Endothelial cell of umbilical vein (primary cell): ENCODE data around the gene BTNL9. TPM values are rescaled to one million over a fixed set of nuclear protein-coding genes. Genes with fewer than 3 reads are reported as not detected.

ENCODE experiments used
- BruUV-seq: library from RNA; stranded (reverse); fragments of 400-500 nt; replicated peaks from 2 replicates; lab custom pipeline; 2021; lab: Mats Ljungman, UMichigan
- CTCF ChIA-PET: fragments of 300-600, 350-600 bp; sonication (Branson Sonifier 250); formaldehyde crosslinking; loops from one replicate; lab custom pipeline; 2021; ENCODE audit warnings: antibody characterized with exemption, inconsistent platforms; lab: Charles Lee
- POLR2A ChIA-PET: fragments of 300-600, 350-600 bp; sonication (Branson Sonifier 250); formaldehyde crosslinking; loops from one replicate; lab custom pipeline; 2021; ENCODE audit warnings: antibody characterized with exemption, inconsistent platforms; lab: Charles Lee
- DNase-seq: peaks from one replicate; pipeline ENCODE4 v3.0.0-alpha.2; 2011; ENCODE audit warnings: low read depth, low spot score
- FAIRE-seq: peaks from 2 replicates; lab custom pipeline; 2011; peaks lifted over from hg19 to GRCh38; lab: Jason Lieb, UNC
- H2AFZ ChIP-seq: 2 replicates; pipeline ENCODE4 v1.6.0; 2012; ENCODE audit warnings: low read depth, low read length, control low read depth, inconsistent platforms
- H3K27ac ChIP-seq: 2 replicates; pipeline ENCODE4 v1.5.1; 2011; ENCODE audit warnings: low read depth, mild to moderate bottlenecking, control low read depth, low read length, moderate library complexity; ENCODE audit not compliant: insufficient read depth
- H3K27me3 ChIP-seq, 2 experiments: 2 replicates each; pipeline versions ENCODE4 v1.6.0 to v1.6.1; 2011; ENCODE audit warnings: low read length in 2 of 2, mixed read lengths in 1 of 2; ENCODE audit not compliant: control insufficient read depth in 2 of 2, insufficient read depth in 2 of 2
- H3K36me3 ChIP-seq, 2 experiments: 2 replicates in 1 of 2; 3 replicates in 1 of 2; pipeline ENCODE4 v1.5.1; 2011; ENCODE audit warnings: low read length in 2 of 2, mild to moderate bottlenecking in 1 of 2, moderate library complexity in 1 of 2; ENCODE audit not compliant: control insufficient read depth in 2 of 2, insufficient read depth in 2 of 2; ENCODE audit errors: extremely low read depth in 1 of 2
- H3K4me1 ChIP-seq: 3 replicates; pipeline ENCODE4 v1.5.1; 2011; ENCODE audit warnings: mild to moderate bottlenecking, low read length; ENCODE audit not compliant: control insufficient read depth, insufficient read depth; ENCODE audit errors: extremely low read depth
- H3K4me2 ChIP-seq: 2 replicates; pipeline ENCODE4 v1.6.1; 2011; ENCODE audit warnings: low read length, control low read depth, mixed read lengths; ENCODE audit not compliant: insufficient read depth
- H3K4me3 ChIP-seq, 3 experiments: fragments of 200-600 bp in 1 of 3; sonication (generic), shearing (Covaris generic) in 1 of 3; replicated peaks in 1 of 3; 2 replicates each; pipeline ENCODE4 v1.5.1; 2011 to 2016; ENCODE audit warnings: control low read depth in 3 of 3, low read length in 3 of 3, mild to moderate bottlenecking in 2 of 3, inconsistent platforms in 1 of 3, low read depth in 1 of 3, moderate library complexity in 1 of 3; ENCODE audit not compliant: insufficient read depth in 1 of 3
- H3K79me2 ChIP-seq: 2 replicates; pipeline ENCODE4 v1.6.0; 2012; ENCODE audit warnings: low read length, inconsistent platforms; ENCODE audit not compliant: control insufficient read depth, insufficient read depth
- H3K9ac ChIP-seq: replicated peaks from 2 replicates; pipeline ENCODE3; 2011; ENCODE audit warnings: low read length, control low read depth; ENCODE audit not compliant: insufficient read depth; ENCODE audit errors: extremely low read depth
- H3K9me1 ChIP-seq: replicated peaks from 3 replicates; pipeline ENCODE4 v1.6.0; 2011; ENCODE audit warnings: mild to moderate bottlenecking, low read length; ENCODE audit not compliant: control insufficient read depth, insufficient read depth; ENCODE audit errors: extremely low read depth
- H3K9me3 ChIP-seq: replicated peaks from 2 replicates; pipeline ENCODE4 v1.5.1; 2012; ENCODE audit warnings: low read length, inconsistent platforms; ENCODE audit not compliant: control insufficient read depth, insufficient read depth
- H4K20me1 ChIP-seq: replicated peaks from 2 replicates; pipeline ENCODE3; 2011; ENCODE audit warnings: mild to moderate bottlenecking, low read length; ENCODE audit not compliant: control insufficient read depth, insufficient read depth; ENCODE audit errors: extremely low read depth
- EZH2 ChIP-seq: IDR thresholded peaks from 2 replicates; pipeline ENCODE4 v1.6.1; 2012; ENCODE audit warnings: borderline replicate concordance, low read depth, mild to moderate bottlenecking, moderate library complexity, low read length, inconsistent platforms; ENCODE audit not compliant: severe bottlenecking
- FOS ChIP-seq: IDR thresholded peaks from 2 replicates; pipeline ENCODE4 v1.6.1; 2011; ENCODE audit warnings: mild to moderate bottlenecking, low read length, moderate library complexity, borderline replicate concordance; ENCODE audit not compliant: insufficient read depth
- GATA2 ChIP-seq: IDR thresholded peaks from 2 replicates; pipeline ENCODE4 v1.7.0; 2011; ENCODE audit warnings: low read depth, mild to moderate bottlenecking, moderate library complexity, mixed read lengths, low read length; ENCODE audit not compliant: insufficient read length, insufficient read depth
- JUN ChIP-seq: IDR thresholded peaks from 2 replicates; pipeline ENCODE4 v1.6.1; 2011; ENCODE audit warnings: borderline replicate concordance, low read depth; ENCODE audit not compliant: insufficient read length, insufficient read depth
- MYC ChIP-seq: IDR thresholded peaks from one replicate; pipeline ENCODE4 v1.6.1; 2011; ENCODE audit warnings: mild to moderate bottlenecking, low read depth, low read length
- POLR2A ChIP-seq: IDR thresholded peaks from 2 replicates; pipeline ENCODE4 v1.6.1; 2012; ENCODE audit warnings: low read depth, mild to moderate bottlenecking, control low read depth, low read length
- POLR2AphosphoS5 ChIP-seq: IDR thresholded peaks from 2 replicates; pipeline ENCODE4 v1.6.1; 2012; ENCODE audit warnings: low read depth, mild to moderate bottlenecking, control low read depth, low read length, moderate library complexity; ENCODE audit not compliant: insufficient read depth
- dilution Hi-C: fragments of 300-500 bp; cut with MboI; formaldehyde crosslinking; loops from one replicate; pipeline ENCODE4 v1.15.0; 2019; ENCODE audit warnings: low sequenced_read_pairs; ENCODE audit not compliant: extremely low pct_ligation_motif_present
- intact Hi-C: fragments of 100-400 bp; cut with micrococcal nuclease; formaldehyde crosslinking; loops from one replicate; pipeline ENCODE4 v1.10.0; 2022
- polyA plus RNA-seq, 4 experiments: library from polyadenylated mRNA; depleted of rRNA in 3 of 4; stranded (reverse) in 3 of 4; unstranded in 1 of 4; fragments of >200 nt; gene quantifications; 2 replicates each; pipeline versions ENCODE4 v1.2.1 to v1.2.3, GENCODE V29; 2011 to 2012; ENCODE audit warnings: missing spikeins in 1 of 4
- total RNA-seq: library from RNA; stranded (reverse); gene quantifications from 2 replicates; pipeline ENCODE4 v1.2.3, GENCODE V29; 2021
- TF ChIP-seq, protein P1 (sequence below): IDR thresholded peaks from 2 replicates; pipeline ENCODE4 v1.6.1; 2011; ENCODE audit not compliant: insufficient read depth, insufficient read length
- TF ChIP-seq, protein P2 (sequence below), 2 donors: IDR thresholded peaks; 1 replicate in 1 of 2; 2 replicates in 1 of 2; pipeline ENCODE4 v1.5.1; 2011; ENCODE audit warnings: low read length in 2 of 2, mild to moderate bottlenecking in 2 of 2, moderate library complexity in 2 of 2, control low read depth in 1 of 2, inconsistent platforms in 1 of 2, low read depth in 1 of 2; ENCODE audit not compliant: insufficient read depth in 1 of 2; ENCODE audit errors: extremely low read depth in 1 of 2

BTNL9 gene
- total and polyA plus RNA-seq, 2 donors (not counting 3 experiments of a cell fraction or from before 2014, with no cell fraction given) = 0.13 to 0.33 TPM

DNA sequence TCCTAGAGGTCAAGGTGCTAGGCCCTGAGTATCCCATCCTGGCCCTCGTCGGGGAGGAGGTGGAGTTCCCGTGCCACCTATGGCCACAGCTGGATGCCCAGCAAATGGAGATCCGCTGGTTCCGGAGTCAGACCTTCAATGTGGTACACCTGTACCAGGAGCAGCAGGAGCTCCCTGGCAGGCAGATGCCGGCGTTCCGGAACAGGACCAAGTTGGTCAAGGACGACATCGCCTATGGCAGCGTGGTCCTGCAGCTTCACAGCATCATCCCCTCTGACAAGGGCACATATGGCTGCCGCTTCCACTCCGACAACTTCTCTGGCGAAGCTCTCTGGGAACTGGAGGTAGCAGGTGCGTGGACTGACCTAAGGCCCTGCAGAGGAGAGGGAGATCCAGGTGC lies 7.9 kb downstream of the BTNL9 start:
- Histone ChIP-seq H3K79me2 (no peaks in the 10 kb centered on the region), H2AFZ (no peak overlapping the region), H3K4me1 (no peaks in the 10 kb centered on the region), H3K9me3 (no peaks in the 10 kb centered on the region), H3K27ac (no peak overlapping the region), H4K20me1 (no peaks in the 10 kb centered on the region), H3K9ac (no peak overlapping the region), H3K9me1 (no peaks in the 10 kb centered on the region), H3K4me3 (no peak overlapping the region), H3K36me3 (no peaks in the 10 kb centered on the region), H3K27me3 (peaks cover 5 to 14% of the 10 kb centered on the region in 2 experiments), H3K4me2 (no peak overlapping the region)
- TF ChIP-seq JUN (no peak), MYC (no peak), EZH2 (no peak), POLR2A (no peak), FOS (no peak), POLR2AphosphoS5 (no peak), GATA2 (no peak)
- TF ChIP-seq, protein P1, sequence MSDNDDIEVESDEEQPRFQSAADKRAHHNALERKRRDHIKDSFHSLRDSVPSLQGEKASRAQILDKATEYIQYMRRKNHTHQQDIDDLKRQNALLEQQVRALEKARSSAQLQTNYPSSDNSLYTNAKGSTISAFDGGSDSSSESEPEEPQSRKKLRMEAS = no peak
- TF ChIP-seq, protein P2, sequence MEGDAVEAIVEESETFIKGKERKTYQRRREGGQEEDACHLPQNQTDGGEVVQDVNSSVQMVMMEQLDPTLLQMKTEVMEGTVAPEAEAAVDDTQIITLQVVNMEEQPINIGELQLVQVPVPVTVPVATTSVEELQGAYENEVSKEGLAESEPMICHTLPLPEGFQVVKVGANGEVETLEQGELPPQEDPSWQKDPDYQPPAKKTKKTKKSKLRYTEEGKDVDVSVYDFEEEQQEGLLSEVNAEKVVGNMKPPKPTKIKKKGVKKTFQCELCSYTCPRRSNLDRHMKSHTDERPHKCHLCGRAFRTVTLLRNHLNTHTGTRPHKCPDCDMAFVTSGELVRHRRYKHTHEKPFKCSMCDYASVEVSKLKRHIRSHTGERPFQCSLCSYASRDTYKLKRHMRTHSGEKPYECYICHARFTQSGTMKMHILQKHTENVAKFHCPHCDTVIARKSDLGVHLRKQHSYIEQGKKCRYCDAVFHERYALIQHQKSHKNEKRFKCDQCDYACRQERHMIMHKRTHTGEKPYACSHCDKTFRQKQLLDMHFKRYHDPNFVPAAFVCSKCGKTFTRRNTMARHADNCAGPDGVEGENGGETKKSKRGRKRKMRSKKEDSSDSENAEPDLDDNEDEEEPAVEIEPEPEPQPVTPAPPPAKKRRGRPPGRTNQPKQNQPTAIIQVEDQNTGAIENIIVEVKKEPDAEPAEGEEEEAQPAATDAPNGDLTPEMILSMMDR (IDR thresholded peaks at IDR 0.05; ENCODE audit: extremely low read depth in 1 of 2, insufficient read depth in 1 of 2, low read depth in 1 of 2, low read length in 2 of 2) = no peak
- intact Hi-C loops = no loop called here
- BruUV-seq = no TSS peak
- ChIA-PET CTCF (interaction anchor here (1.0 kb wide), 1 partner anchor 40 kb away, joined by 4 read pairs; no protein-coding TSS in a partner anchor), POLR2A (no interaction called here)
- FAIRE-seq = no peak
- no peak for DNase-seq
- dilution Hi-C loops = no loop called here
